Mammary epithelial cell (primary cell): ENCODE results near the gene GON4L.

Experiments used
- CTCF ChIP-seq, 2 donors: IDR thresholded peaks in 1 of 2; conservative IDR thresholded peaks in 1 of 2; 2 replicates each; pipeline ENCODE4 v1.5.1; 2011 to 2012; ENCODE audit warnings: inconsistent platforms in 2 of 2, low read length in 2 of 2, mild to moderate bottlenecking in 2 of 2, control low read depth in 1 of 2, low read depth in 1 of 2; ENCODE audit not compliant: insufficient read depth in 1 of 2; ENCODE audit errors: extremely low read depth in 1 of 2
- EZH2 ChIP-seq: IDR thresholded peaks from 2 replicates; pipeline ENCODE4 v1.6.1; 2012; ENCODE audit warnings: low read length, inconsistent platforms, borderline replicate concordance

- TF ChIP-seq CTCF (conservative IDR thresholded peaks at IDR 0.05 in 1 of 2, IDR thresholded peaks at IDR 0.05 in 1 of 2; ENCODE audit: extremely low read depth in 1 of 2, insufficient read depth in 1 of 2, low read depth in 1 of 2, low read length in 2 of 2) = no peak
- no peak for TF ChIP-seq EZH2
Measured at GRCh38 chr1:155847823-155848529, 9.0 kb downstream of the GON4L start.
